T-helper 22 cell (primary cell): ENCODE data around the gene CEBPA.

Experiments
- DNase-seq: peaks from one replicate; pipeline ENCODE4 v3.0.0-alpha.2; 2020; ENCODE audit warnings: low read depth

CEBPA gene

DNA sequence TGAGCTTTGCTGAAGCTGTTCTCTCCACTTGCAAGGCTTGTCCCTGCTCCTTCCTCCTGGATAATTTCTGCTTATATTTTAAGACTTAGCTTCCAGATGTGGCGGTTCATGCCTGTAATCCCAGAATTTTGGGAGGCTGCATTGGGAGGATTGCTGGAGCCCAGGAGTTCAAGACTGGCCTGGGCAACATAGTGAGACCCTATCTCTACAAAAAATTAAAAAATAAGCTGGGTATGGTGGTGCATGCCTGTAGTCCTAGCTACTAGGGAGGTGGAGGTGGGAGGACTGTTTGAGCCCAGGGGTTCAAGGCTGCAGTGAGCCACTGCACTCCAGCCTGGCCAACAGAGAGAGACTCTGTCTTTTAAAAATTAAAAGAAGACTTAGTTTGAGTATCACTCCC is 31.6 kb downstream of the CEBPA start:
- no peak for DNase-seq

DNA sequence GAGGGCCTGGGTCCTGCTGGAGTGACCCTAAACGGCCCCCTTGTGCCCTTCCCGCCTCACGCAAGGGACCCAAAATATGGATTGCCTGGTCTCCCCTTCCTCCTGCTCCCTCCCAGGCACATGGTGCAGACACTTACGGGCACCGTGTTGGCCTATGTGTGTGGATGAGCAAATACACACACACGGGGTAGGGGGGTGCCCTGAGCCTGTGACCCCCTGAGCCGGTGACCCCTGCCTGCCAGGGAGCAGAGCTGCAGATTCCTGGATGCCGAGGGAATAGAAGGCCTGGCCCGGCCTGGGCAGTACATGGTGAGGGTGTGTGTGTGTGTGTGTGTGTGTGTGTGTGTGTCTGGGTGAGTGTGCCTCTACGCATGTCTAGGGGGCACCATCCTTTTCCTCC is 33.3 kb downstream of the CEBPA start:
- no peak for DNase-seq

DNA sequence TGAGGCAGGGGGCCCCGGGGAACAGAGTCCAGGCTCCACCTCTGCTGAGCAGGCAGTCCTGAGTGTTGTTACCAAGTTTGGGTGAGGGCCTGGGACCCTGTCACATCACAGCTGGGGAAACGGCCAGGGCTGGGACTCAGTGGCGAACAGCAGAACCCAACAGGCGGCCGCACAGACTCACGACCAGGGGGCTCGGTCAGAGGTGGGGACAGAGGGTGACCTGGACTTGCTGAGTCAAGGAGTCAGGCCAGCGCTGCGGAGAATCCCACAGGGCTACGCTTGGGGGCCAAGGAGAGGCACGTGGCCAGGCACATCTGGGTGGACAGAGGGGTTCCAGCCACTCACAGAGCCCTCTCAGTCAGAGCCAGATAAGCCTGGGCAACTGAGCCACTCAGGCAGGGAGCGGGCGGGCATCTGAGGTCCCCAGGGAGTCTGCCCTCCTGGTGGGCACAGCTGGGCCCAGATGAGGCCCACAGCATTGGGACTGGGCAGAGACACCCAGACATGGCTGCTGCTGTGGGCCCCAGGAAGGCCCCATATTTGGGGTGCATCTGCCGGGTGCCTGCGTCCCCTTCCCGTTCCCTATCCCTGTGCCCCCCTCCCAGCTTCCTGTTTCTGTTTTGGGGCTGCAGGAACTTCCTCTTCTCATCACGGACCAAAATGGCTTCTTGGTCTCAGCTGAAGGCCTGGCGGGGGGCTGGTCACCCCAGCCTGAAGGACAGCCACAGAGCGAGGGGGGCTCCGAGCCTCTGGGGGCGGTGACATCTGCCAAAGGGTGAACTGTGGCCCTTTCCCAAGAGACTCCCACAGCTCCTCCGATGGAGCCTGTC is 34.0 kb downstream of the CEBPA start:
- DNase-seq, result no peak

DNA sequence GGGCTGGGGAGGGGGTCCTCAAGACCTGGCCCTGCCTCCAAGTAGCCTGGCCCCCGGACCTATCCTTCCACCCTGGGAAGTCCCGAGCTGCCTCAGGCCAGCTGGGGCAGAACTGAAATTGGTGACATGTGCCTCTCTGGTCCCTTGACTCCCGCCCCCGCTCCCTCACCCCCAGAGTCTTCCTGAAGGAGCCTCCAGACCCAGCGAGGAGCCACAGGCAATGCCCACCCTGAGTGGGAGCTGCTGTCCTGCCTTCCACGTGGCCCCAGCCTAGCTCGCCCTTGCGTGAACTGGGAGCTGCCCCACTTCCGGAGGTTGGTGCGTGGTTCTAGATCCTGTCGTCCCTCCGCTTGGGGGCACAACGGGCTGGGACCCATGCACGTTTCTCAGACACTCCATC is 34.6 kb downstream of the CEBPA start:
- no peak for DNase-seq

DNA sequence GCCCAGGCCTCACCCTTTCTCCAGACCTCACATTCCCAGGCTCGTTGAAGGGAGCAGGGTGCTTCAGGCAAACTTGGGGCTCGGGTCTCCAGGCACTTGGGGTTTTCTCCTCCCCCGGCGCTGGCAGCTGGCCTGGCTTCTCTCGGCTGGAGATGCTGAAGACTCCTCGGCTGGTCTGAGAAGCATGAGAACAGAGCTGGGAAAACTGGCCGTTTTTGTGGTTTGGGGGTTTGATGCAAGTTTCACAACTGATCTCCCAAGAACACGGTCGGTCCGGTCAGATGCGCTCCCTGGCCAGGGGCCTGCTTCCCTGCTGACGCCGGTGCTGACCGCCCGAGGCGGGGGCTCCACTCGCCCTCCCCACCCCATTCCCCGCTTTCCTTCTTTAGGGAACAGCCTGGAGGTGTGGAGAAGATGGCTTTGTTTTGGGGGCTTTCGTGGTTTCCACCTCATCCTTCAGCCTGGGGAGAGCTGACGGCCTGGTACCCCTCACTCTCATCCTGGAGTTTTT is 35.3 kb downstream of the CEBPA start:
- no peak for DNase-seq

DNA sequence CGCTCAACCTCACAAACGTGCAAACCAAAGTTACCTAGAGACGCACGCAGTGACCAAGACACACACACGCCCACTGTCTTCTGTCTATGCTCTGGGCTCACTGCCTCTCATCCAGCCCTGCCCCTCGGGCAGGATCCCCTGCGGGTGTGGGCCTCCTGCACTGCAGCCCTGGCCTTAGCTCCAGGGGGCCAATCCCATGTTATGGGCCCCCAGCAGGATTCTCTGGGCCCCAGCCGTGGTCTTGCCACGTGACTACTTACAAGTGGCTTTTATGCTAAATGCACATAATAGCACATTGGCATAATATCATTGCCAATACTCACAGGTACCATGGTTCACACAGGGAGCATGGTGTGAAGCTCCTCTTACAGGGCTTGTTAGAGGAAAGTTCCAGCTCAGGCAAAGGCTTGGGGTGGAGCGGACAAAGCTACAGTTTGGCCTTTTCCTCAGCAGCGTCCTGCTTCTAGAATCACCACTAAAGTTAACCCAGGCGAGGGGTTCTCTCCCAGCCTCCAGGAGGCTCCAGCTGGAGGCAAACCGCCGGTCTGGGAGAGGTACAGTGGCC is 37.4 kb downstream of the CEBPA start:
- DNase-seq, result no peak

DNA sequence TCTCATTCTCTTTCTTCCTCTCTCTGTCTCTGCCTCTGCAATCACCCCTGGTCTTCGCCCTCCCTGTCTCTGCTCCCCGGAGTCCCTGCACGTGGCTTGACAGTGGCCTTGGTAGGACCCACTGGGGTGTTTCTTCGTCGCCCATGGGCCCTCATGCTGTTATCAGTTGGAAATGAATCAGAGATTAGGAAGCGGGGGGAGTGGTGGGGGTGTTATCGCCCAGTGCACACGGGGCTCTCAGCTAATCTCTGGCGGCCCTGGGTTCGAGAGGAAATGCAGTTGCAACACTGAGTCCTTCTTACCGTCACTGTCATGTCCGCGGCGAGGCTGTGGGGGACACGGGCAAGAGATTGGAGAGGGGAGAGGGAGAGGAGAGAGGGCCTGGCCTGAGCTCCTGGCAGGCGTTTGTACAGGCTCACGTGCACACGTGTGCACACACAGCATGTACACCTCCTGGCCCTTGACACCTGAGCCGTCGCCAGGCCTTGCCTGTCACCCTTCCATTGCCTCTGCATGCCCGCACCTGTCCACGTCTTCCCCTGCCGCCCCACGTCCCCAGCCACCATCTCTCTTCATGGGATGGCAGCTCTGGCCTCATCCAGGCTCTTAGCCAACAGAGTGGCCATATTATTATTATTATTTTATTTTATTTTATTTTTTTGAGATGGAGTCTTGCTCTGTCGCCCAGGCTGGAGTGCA is 38.9 kb downstream of the CEBPA start:
- no peak for DNase-seq

DNA sequence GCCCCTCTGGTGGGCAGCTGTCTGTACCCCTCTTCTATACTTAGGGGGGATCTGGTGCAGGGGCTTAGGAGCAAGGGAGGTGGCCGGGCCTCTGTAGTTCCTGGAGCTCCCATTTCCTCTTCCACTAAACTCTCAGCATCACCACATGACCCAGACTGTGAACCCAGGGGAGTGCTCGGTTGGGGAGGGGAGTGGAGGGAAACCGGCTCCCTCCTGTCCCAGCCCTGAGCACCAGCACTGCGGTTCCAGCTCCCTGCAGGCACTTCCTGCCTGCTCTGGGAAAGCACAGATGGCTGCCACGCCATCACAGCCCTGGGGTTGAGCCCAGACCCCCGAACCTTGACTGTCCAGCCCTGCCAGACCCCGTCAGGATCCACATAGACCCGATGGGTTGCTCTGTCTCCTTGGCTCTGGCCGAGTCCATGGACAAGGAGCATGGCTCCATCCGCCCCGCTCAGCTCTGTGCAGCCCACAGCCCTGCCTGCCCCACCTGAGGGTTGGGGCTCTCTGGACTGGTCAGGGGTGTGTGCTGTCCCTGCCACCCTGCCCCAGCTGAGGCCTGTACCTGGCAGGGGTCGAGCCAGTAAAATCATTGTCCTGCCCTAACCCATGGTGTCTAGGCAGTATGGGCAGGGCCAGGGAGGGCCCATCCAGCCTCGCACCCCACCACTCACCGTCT is 40.7 kb downstream of the CEBPA start:
- DNase-seq, result no peak

DNA sequence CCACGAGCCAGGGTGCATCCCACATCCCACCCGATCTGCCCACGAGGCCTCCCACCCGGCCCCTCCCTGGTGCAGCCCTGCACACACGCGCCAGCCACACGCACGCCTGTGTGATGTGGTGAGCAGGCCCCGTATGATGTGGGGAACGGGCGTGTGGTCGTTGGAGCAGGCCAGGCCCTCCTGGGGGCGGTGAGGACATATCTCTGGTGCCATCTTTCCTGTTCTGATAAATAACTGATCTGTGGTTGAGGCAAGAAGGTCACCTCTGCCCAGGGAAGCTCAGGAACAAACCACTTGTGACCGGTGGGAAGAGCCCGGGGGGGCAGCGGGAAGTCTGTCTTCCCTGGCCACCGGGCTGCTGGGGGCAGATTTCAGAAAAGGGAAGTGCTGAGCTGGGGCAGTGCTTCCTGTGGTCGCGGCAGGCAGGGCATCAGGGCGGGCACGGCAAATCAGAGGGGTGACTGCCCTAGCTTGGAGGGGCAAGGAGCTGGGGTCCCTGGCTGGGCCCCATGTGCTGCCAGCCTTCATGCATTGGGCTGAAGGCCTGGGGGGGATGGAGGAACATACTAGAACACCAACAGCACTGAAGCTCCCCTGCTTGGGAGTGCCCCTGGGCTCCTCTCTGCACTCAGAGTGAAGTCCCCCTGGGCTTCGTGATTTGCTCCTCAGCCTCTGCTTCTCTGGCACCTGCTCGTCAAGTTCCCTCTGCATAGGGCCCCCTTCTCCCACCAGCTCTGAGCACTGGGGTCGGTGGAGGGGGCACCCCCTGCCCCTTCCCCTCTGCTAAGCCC is 41.5 kb downstream of the CEBPA start:
- DNase-seq, result no peak

DNA sequence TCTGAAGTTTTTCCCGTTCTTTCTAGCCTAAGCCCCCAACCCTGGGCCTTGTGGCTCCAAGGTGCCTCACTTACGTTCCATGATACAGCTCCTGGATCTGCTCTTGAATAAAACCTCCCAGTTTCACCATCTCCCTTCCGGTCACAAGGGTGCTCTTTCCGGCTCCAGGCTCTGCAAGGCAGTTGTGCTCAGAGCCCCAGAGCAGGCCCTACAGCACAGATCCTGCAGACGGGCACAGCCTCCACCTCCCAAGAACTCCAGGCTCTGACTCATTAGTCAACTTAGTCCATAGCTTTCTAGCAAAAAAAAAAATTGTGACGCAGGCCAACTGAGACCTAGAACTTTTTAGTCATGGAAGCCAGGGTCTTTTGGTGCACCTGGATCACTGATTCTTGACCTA is 42.8 kb downstream of the CEBPA start:
- DNase-seq, result no peak

DNA sequence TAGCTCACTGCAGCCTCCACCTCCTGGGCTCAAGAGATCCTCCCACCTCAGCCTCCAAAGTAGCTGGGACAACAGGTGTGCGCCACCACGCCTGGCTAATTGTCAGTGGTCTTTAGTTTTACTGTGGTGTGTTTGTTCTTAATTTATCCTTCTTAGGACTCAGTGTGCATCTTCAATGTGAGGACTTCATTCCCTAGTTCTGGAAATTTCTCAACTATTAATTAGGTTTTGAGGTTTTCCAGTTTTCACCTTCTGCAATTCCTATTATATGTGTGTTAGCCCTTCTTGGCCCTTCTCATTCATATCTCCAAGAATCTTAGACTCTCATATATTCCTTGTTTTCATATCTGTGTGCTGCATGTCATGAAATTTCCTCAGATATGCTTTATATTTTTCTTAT is 44.5 kb downstream of the CEBPA start:
- no peak for DNase-seq

DNA sequence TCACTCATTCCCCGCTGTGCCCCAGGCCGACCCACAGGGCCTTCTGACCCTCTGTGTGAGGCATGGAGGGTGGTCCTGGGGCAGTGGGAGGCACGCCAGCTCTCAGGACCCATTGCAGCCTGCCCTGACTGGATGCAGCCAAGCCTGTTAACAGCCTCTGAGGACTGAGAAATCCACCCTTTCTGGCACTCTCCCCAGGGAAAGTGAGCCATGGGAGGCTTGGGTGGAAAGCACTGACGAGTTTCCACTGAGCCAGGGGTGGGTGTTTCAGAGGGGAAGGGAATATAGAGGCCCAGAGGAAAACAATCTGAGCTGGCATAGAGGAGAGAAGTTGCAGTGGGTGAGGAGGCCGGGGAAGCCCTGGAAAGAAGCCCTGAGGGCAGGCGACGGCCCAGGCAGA is 46.1 kb downstream of the CEBPA start:
- DNase-seq, result no peak

DNA sequence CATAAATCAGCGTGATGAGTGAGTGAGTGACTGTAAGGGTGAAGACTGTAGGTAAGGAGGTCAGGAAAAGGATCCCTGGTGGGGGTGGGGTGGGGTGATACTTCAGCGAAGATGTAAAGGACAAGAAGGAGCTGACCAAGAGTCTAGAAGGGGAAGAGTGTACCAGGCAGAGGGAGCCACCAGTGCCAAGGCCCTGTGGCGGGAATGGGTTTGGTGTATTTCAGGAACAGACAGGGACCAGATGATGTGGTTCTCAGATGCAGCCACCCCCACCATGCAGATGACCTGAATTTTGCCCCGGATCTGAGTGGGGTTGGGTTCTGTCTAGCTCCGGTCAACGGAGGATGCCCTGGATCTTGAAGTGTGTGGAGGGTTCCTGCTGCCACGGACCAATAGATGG is 46.6 kb downstream of the CEBPA start:
- DNase-seq, result no peak

DNA sequence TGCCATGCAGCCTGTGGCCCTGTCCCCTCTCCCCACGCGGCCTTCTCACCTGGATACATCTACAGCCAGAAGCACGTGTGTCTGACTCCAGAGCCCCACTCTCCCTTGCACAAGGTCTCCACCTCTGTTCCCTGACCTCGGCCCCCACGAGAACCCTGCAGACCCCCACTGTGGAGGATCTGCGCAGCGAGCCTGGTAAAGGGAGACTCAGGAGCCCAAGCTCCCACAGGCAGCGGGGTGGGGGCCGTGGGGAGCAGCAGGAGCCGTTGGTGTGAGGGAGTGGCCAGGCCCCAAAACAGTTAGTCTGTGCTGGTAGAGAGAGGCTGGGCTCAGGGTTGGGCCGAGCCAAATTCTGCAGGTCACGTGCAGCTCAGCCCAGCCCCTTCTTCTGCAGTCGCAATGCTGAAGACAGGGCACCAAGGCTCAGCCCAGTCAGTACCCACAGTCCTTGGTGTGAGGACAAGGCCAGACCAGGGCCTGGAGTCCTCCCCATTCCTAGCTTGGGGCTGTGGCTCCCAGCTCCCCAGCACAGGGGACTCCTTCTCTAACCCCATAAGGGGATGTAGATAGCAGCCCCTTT is 48.0 kb downstream of the CEBPA start:
- DNase-seq, result no peak

DNA sequence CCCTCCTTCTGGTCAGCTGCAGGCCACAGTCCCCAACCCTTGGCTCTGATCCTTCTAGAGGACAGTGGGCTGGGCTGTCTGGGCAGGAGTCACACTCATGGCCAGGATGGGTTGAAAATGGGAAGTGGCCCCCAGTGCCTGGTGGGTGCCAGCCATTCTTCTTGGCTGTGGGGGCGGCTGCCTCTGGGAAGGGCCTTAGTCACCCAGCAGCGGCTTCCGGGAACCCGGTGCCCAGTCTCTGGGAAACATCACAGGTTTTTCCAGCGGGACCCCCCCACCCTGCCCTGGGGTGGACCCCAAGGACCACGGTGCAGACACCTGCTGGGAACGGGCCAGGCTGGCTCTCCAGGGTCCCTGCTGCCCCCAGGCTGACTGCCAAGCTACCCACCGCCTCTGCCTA is 49.4 kb downstream of the CEBPA start:
- no peak for DNase-seq

DNA sequence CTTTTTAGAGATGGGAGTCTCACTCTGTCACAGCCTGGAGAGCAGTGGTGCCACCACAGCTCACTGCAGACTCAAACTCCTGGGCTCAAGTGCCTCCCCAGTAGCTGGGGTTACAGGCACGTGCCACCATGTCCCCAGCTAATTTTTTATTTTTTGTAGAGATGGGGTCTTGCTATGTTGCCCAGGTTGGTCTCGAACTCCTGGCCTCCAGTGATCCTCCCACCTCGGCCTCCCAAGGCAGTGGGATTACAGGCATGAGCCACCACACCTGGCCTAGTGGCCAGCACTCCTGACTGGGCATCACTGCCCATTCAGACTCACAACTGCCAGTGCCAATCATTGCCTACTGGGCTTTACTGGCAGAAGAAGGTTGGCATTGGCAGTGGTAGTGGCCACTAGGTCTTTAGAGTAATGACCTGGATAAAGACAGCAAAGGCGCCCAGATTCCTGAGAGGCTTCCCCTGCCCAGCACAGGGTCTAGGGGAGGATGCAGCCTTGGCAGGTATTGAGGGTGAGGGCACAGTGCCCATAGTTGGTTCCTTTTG is 49.8 kb downstream of the CEBPA start:
- no peak for DNase-seq

DNA sequence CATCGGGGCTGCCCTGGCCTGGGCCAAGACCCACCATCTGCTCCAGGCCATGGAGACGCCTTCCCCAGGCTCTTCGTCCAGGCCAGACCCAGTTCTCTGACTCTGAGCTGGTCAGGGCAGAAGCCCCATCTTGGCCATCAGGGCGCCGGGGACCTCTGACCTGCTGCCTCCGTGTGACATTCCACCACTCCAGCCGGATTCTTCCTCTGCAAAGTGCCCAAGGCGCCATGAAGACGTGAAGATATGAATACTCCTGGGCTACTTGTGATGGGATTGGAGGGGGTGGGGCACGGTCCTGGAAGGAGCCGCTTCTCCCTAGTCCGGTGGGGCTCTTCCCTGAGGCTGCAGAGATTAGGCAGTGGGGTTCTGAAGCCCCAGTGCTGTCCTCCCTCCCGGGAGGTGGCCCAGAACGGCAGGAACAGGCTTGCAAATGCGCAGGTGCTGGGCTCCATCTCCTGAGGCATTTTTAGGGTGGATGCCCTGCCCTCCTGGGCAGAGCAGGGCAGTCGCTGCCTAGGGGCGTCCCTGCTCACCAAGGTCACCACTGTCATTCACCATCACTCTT is 50.7 kb downstream of the CEBPA start:
- DNase-seq, result no peak

DNA sequence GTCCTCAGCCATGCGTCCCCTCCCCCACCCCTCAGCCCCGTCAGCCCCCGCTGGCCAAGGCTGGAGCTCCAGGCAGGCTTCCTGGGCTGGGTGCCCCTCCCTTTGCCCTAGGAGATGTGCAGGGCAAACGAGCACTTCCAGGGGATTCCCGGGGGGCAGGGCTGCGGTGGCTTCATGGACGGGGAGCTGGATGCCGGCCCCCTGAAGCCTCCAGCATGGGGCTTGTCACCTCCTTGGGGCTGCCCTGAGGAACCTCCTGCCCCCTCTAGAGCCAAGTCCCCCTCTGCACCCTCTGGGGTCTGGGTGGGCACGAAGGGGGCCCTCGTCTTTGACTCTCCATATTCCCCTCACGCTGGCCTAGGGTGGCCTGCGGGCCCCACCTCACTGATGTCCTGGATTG is 51.3 kb downstream of the CEBPA start:
- DNase-seq, result no peak

DNA sequence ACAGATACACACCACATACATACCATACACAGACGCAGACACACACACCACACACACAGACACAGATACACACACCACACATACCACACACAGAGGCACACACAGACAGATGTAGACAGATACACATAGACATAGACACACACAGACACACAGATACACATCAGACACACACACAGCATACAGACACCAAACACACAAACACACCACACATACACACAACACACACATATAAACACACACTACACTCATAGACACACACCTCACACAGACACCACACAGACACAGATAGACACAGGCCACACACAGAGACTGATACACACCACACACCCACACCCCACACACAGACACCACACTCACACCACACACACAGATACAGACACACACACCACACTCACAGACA is 51.8 kb downstream of the CEBPA start:
- no peak for DNase-seq
